Fibroblast of mammary gland (primary cell): Measurements from ENCODE around the gene NLRP8.
"Not testable (repeated sequence)": the region's sequence is repeated elsewhere in the genome, so short reads cannot be mapped to it uniquely, and the experiment has no call there.

Experiments used
- DNase-seq: peaks from one replicate; pipeline ENCODE4 v3.0.0-alpha.2; 2010; ENCODE audit warnings: low read depth
- H3K4me3 ChIP-seq: 2 replicates; pipeline ENCODE4 v1.5.1; 2011; ENCODE audit warnings: low read depth, mild to moderate bottlenecking, low read length, moderate library complexity; ENCODE audit not compliant: control insufficient read depth
- CTCF ChIP-seq: conservative IDR thresholded peaks from 2 replicates; pipeline ENCODE4 v1.5.1; 2011; ENCODE audit warnings: low read depth, low read length, inconsistent platforms; ENCODE audit not compliant: control insufficient read depth, insufficient read depth

NLRP8 gene

DNA sequence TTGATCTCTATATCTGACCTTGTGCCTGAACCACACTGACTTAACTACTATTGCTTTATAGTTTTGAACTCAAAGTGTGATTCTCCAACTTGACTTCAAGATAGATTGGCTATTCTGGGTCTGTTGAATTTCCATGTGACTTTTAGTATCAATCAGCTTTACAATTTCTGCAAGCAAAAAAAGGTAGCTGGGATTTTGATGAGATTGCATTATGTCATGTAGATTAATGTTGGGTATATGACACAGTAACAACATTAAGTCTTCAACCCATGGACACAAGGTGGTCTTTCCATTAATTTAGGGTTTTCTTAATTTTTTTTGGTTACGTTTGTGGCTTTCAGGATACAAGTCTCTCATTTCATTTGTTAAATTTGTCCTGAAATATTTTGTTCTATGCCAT is 67.1 kb downstream of the NLRP8 start:
- no peak overlapping the region for H3K4me3 ChIP-seq
- TF ChIP-seq CTCF = no peak
- DNase-seq = no peak

- no peak for TF ChIP-seq CTCF
- DNase-seq = no peak
- H3K4me3 ChIP-seq = no peak overlapping the region
Measured at GRCh38 chr19:56015756-56016155, 68.1 kb downstream of the NLRP8 start.

DNA sequence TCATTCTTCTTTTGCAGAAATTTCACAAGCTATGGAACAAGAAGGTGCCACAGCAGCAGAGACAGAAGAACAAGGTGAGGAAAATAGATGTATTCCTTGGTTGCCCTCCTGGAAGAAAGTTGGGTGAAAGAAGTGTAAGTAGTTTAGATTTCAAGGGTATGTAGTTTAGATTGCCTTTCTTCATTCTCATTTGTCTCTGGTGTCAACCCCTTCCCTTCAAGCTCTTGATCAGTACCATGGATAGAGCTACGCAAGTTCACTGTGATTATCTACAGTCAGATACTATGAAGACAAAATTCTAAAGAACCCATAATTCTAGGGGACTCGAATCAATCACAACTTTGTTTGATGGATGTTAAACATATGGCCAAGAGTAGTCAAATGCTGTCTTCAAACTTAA is 71.7 kb downstream of the NLRP8 start:
- not testable (repeated sequence) for DNase-seq

GRCh38 chr19:56020355-56020975 is 72.8 kb downstream of the NLRP8 start:
- not testable (repeated sequence) for H3K4me3 ChIP-seq, DNase-seq

More for the DNA sequence above, 71.7 kb downstream of the NLRP8 start:
- not testable (repeated sequence) for H3K4me3 ChIP-seq

DNA sequence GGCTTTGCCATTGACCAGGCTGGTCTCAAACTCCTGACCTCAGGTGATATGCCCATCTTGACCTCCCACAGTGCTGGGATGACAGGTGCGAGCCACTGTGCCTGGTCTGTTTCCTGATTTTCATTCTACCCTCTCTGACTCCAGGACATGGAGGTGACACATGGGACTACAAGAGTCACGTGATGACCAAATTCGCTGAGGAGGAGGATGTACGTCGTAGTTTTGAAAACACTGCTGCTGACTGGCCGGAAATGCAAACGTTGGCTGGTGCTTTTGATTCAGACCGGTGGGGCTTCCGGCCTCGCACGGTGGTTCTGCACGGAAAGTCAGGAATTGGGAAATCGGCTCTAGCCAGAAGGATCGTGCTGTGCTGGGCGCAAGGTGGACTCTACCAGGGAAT is 79.1 kb downstream of the NLRP8 start:
- no peak for DNase-seq
- H3K4me3 ChIP-seq = no peak overlapping the region
- TF ChIP-seq CTCF = no peak
